ENCODE measurements around the gene MTR. TPM values are rescaled to one million over a fixed set of nuclear protein-coding genes. Genes with fewer than 3 reads are reported as not detected.

MTR gene
- polyA plus RNA-seq (2011; rRNA removed), result 12.7 and 14.4 TPM in 2 replicates
- polyA plus RNA-seq (2012; cell fraction: cytosol; rRNA removed), result 2.8 and 3.2 TPM in 2 replicates
- 6.7 and 7.8 TPM in 2 replicates for polyA plus RNA-seq (2012; cell fraction: nucleus; rRNA removed)
- polyA plus RNA-seq (2017; fragmentation: RNase III; extraction: RNeasy Plus Mini Kit Qiagen cat#74134 plus additional on column Dnase treatment), result 6.2 to 6.4 TPM (median 6.2 TPM) in 3 replicates
- polyA minus RNA-seq (2011; rRNA and poly(A)+ RNA removed), result 17.0 and 18.3 TPM in 2 replicates

DNA sequence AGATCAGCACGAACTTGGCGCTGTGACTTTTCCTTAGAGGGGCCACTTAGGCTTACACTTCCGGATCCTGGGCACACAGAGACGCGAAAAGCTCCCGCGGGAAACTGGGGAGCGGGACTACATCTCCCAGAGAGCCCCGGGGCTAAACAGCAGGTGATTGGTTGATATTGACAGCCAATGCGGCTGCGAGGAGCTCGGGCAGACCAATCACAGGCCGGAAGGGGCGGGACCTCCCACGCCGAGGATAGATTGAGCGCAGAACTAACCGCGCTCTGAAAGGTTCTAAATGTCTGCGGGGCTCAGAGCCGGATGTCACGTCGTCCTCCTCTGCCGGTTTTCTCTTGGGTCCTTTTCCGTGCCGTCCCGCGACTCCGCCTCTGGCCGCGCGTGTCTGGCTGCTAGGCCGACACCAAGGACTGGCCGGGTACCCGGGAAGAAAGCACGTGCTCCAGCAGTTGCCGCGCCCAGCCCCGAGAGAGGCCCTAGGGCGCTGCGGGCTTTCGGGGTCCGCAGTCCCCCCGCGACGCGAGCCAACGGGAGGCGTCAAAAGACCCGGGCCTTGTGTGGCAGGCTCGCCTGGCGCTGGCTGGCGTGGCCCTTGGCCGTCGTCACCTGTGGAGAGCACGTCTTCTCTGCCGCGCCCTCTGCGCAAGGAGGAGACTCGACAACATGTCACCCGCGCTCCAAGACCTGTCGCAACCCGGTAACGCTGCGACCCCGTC, at the start of gene MTR:
TSS of gene MTR (plus strand) at position 258 of the 722 bp plus-strand sequence. CDS start at position 670, 412 bp downstream.
- ATAC-seq (peak; percentile 97 to 99), DNase-seq (ENCODE audit: low read depth in 1 of 2, low spot score in 1 of 2) (peak; percentile 98 to 100), FAIRE-seq (no peak)
- Histone ChIP-seq H3K4me1 (peaks cover 9% of the 10 kb centered on the region; the same call in 1 of the 3 replicates), H3K27ac (peak within 1 kb of the TSS; percentile 82 to 97), H3K4me3 (peak within 1 kb of the TSS; percentile 85), H3K4me2 (peak within 1 kb of the TSS; percentile 87), H3K9me3 (no peaks in the 10 kb centered on the region)
- POLR2A ChIA-PET, result interaction anchor here (0.7 to 1.1 kb wide), 8 partner anchors 9 to 191 kb away, joined by 3 to 11 read pairs (median 4); partner anchors contain the start of gene HEATR1
- WGBS (ENCODE audit: missing lambda C conversion rate), result 2% methylated on average over 24 of the region's 67 CpGs
- CTCF ChIA-PET, result interaction anchor here (1.4 kb wide), 1 partner anchor 14 kb away, joined by 3 read pairs; no protein-coding TSS in a partner anchor
- peak; percentile 86 for TF ChIP-seq PHF8 (IDR thresholded peaks at IDR 0.05; ENCODE audit: borderline replicate concordance, low read depth)
- TF ChIP-seq CEBPB (IDR thresholded peaks at IDR 0.05), result peak; percentile 12 to 15; a peak in 1 of 4 replicates
- TF ChIP-seq HDAC2 (IDR thresholded peaks at IDR 0.05), result 0 out of 2 replicates have a peak, but pooled peaks have one; percentile 71
- TF ChIP-seq E2F6 (IDR thresholded peaks at IDR 0.05; ENCODE audit: borderline replicate concordance, low read depth), result peak; percentile 94
- no peak for TF ChIP-seq ZSCAN20 (CRISPR knock-in tag; IDR thresholded peaks at IDR 0.05)
- TF ChIP-seq USF2 (IDR thresholded peaks at IDR 0.05), result peak; percentile 41; the same call in 1 of the 2 replicates
- peak; percentile 63; the same call in 2 of the 3 replicates for TF ChIP-seq BCL3 (IDR thresholded peaks at IDR 0.05)
- no peak for TF ChIP-seq FOXS1 (CRISPR knock-in tag; IDR thresholded peaks at IDR 0.05)
- peak; percentile 73 for TF ChIP-seq MYC (IDR thresholded peaks at IDR 0.05; ENCODE audit: borderline replicate concordance, low read length)
- no peak for TF ChIP-seq RAD21 (conservative IDR thresholded peaks at IDR 0.05 in 1 of 2, IDR thresholded peaks at IDR 0.05 in 1 of 2)
- TF ChIP-seq JUN (IDR thresholded peaks at IDR 0.05), result peak; percentile 41 to 70; a peak in 3 of 5 replicates
- peak; percentile 99 for TF ChIP-seq MAX (IDR thresholded peaks at IDR 0.05)
- no peak for TF ChIP-seq HOXA7 (CRISPR knock-in tag; IDR thresholded peaks at IDR 0.05)
- peak; percentile 56 for TF ChIP-seq POLR2A (IDR thresholded peaks at IDR 0.05; ENCODE audit: low read length)
- TF ChIP-seq NR3C1 (IDR thresholded peaks at IDR 0.05), result no peak

GRCh38 chr1:236746785-236747184, 48.3 kb upstream of the MTR start:
- DNase-seq (ENCODE audit: low read depth in 1 of 2, low spot score in 1 of 2), result no peak
- FAIRE-seq, result no peak
- TF ChIP-seq SMC3 (IDR thresholded peaks at IDR 0.05) (no peak), NFE2L2 (conservative IDR thresholded peaks at IDR 0.05; ENCODE audit: low read length) (no peak), FOSL2 (IDR thresholded peaks at IDR 0.05) (no peak), FOSL2 (CRISPR knock-in tag; IDR thresholded peaks at IDR 0.05) (no peak), RFX5 (IDR thresholded peaks at IDR 0.05) (no peak), HOXA7 (CRISPR knock-in tag; IDR thresholded peaks at IDR 0.05) (no peak), TP53 (CRISPR knock-in tag; IDR thresholded peaks at IDR 0.05) (no peak), TFCP2L1 (CRISPR knock-in tag; IDR thresholded peaks at IDR 0.05) (no peak), NPAS2 (CRISPR knock-in tag; IDR thresholded peaks at IDR 0.05; ENCODE audit: borderline replicate concordance) (no peak), EHF (CRISPR knock-in tag; IDR thresholded peaks at IDR 0.05) (no peak), FOXS1 (CRISPR knock-in tag; IDR thresholded peaks at IDR 0.05) (no peak), CHD2 (IDR thresholded peaks at IDR 0.05; ENCODE audit: low read length, partially characterized antibody) (no peak), CBX2 (IDR thresholded peaks at IDR 0.05; ENCODE audit: borderline replicate concordance, low read depth) (no peak), EP300 (IDR thresholded peaks at IDR 0.05) (no peak), HMGXB4 (CRISPR knock-in tag; IDR thresholded peaks at IDR 0.05; ENCODE audit: borderline replicate concordance) (no peak), ZFP36 (IDR thresholded peaks at IDR 0.05; ENCODE audit: borderline replicate concordance, partially characterized antibody) (no peak)
- TF ChIP-seq, protein P1, sequence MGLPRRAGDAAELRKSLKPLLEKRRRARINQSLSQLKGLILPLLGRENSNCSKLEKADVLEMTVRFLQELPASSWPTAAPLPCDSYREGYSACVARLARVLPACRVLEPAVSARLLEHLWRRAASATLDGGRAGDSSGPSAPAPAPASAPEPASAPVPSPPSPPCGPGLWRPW (IDR thresholded peaks at IDR 0.05), result no peak
- TF ChIP-seq, protein P2, sequence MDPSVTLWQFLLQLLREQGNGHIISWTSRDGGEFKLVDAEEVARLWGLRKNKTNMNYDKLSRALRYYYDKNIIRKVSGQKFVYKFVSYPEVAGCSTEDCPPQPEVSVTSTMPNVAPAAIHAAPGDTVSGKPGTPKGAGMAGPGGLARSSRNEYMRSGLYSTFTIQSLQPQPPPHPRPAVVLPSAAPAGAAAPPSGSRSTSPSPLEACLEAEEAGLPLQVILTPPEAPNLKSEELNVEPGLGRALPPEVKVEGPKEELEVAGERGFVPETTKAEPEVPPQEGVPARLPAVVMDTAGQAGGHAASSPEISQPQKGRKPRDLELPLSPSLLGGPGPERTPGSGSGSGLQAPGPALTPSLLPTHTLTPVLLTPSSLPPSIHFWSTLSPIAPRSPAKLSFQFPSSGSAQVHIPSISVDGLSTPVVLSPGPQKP (IDR thresholded peaks at IDR 0.05; ENCODE audit: low read depth, low read length), result no peak

More at GRCh38 chr1:236746785-236747184, 48.3 kb upstream of the MTR start:
- no peak overlapping the region for H3K4me3 ChIP-seq
- no peak for ATAC-seq
- ChIA-PET CTCF (no interaction called here), POLR2A (no interaction called here)
- H3K9me3 ChIP-seq, result no peaks in the 10 kb centered on the region
- H3K27ac ChIP-seq, result no peak overlapping the region
- H3K4me1 ChIP-seq, result no peaks in the 10 kb centered on the region
- 65% methylated on average over 4 of the region's 5 CpGs for WGBS (ENCODE audit: missing lambda C conversion rate)
- no peak overlapping the region for H3K4me2 ChIP-seq
